Naive thymus-derived CD8-positive, alpha-beta T cell (primary cell): Measurements from ENCODE around the gene KIRREL3. TPM values are rescaled to one million over a fixed set of nuclear protein-coding genes. Genes with fewer than 3 reads are reported as not detected.

Experiments used
- ATAC-seq, 2 donors: fragments of 150-1000 bp; cut with Tn5 transposase in 1 of 2; sonication (Bioruptor Pico), chemical (Tn5 transposase) in 1 of 2; 1 replicate in 1 of 2; 2 replicates in 1 of 2; pipeline ENCODE4 v1.10.0; 2021; ENCODE audit warnings: mild to moderate bottlenecking in 2 of 2, moderate library complexity in 2 of 2
- POLR2A ChIA-PET: fragments of 350-600 bp; sonication (Branson Sonifier 250); formaldehyde crosslinking; loops from one replicate; lab custom pipeline; 2021; ENCODE audit warnings: antibody characterized with exemption; lab: Charles Lee
- DNase-seq, 10 donors: peaks; one replicate each; pipeline versions ENCODE4 v3.0.0 to v3.0.0-alpha.2; 2020 to 2022
- H3K27ac Mint-ChIP-seq, 10 donors: one replicate each; pipeline ENCODE4 v1.8.0; 2020 to 2022; ENCODE audit warnings: mild to moderate bottlenecking in 10 of 10, mixed read lengths in 10 of 10, moderate library complexity in 4 of 10, inconsistent platforms in 1 of 10
- H3K27me3 Mint-ChIP-seq, 5 donors: one replicate each; pipeline ENCODE4 v1.8.0; 2021 to 2022; ENCODE audit warnings: mixed read lengths in 5 of 5
- H3K36me3 Mint-ChIP-seq, 3 donors: one replicate each; pipeline ENCODE4 v1.8.0; 2020 to 2022; ENCODE audit warnings: mixed read lengths in 3 of 3, mild to moderate bottlenecking in 2 of 3, inconsistent platforms in 1 of 3
- H3K4me1 Mint-ChIP-seq, 4 donors: one replicate each; pipeline ENCODE4 v1.8.0; 2021 to 2022; ENCODE audit warnings: mixed read lengths in 4 of 4
- H3K4me3 Mint-ChIP-seq, 10 donors: one replicate each; pipeline ENCODE4 v1.8.0; 2020 to 2022; ENCODE audit warnings: mild to moderate bottlenecking in 10 of 10, mixed read lengths in 10 of 10, moderate library complexity in 6 of 10, inconsistent platforms in 1 of 10
- H3K9me3 Mint-ChIP-seq, 9 donors: one replicate each; pipeline ENCODE4 v1.8.0; 2020 to 2022; ENCODE audit warnings: mixed read lengths in 9 of 9, mild to moderate bottlenecking in 3 of 9, inconsistent platforms in 1 of 9, moderate library complexity in 1 of 9
- polyA plus RNA-seq, 3 donors: library from polyadenylated mRNA; unstranded; fragments of 300-500 nt; fragmentation: Illumina TruSeq; gene quantifications; one replicate each; pipeline ENCODE4 v1.2.3, GENCODE V29; 2021
- total RNA-seq, 8 experiments: library from RNA in 2 of 8; stranded (reverse) in 2 of 8; gene quantifications; one replicate each; pipeline ENCODE4 v1.2.3 and lab custom pipeline; 2021 to 2026

KIRREL3 gene
- total and polyA plus RNA-seq, 5 experiments from 2014 or later, result not detected

- H3K36me3 Mint-ChIP-seq, result no peaks in the 10 kb centered on the region
- H3K27me3 Mint-ChIP-seq, result peaks cover 2 to 27% (median 9%) of the 10 kb centered on the region in 5 donors
- H3K9me3 Mint-ChIP-seq, result peaks cover 0 to 2% (median 0%) of the 10 kb centered on the region in 9 donors
- POLR2A ChIA-PET, result no interaction called here
- DNase-seq, result no peak
- H3K4me1 Mint-ChIP-seq, result peaks cover 0 to 3% (median 0%) of the 10 kb centered on the region in 4 donors
- ATAC-seq, result no peak
- H3K4me3 Mint-ChIP-seq, result no peak overlapping the region
- no peak overlapping the region for H3K27ac Mint-ChIP-seq
These were observed 259.7 kb downstream of the KIRREL3 start for GRCh38 chr11:126740846-126741245.

DNA sequence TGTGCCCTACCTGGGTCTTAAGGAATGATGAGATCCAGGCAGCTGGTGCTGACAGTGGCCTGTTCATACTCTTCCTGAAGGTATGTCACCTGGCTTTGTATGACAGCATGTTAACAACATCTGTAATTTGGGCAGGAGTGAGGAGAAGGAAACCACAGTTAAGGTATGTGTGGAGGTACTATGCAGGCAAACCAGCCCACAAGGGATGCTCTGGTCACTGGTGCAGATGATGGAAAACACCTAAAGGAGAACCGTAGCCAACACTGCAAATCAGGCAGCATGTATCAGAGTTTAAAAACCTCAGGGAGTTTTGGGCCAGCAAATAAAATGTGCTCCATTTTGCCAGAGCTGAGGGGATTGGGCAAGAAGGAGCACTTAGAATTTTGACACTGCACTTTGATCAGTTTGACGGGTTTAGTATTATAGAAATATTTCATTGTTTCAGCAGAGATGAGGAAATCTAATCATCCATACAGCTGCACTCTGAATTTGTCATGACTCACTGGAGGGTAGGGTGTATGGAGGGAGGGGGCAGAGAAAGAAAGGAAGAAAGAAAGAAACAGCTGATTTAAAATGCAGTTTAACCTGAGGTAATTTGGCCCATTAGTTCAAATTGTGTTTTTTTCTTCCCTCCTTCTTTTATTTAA, 260.9 kb downstream of the KIRREL3 start:
- no peak overlapping the region for H3K4me3 Mint-ChIP-seq
- H3K27me3 Mint-ChIP-seq, result peaks cover 2 to 27% (median 9%) of the 10 kb centered on the region in 5 donors
- H3K27ac Mint-ChIP-seq, result no peak overlapping the region
- H3K36me3 Mint-ChIP-seq, result no peaks in the 10 kb centered on the region
- peaks cover 0 to 6% (median 0%) of the 10 kb centered on the region in 4 donors for H3K4me1 Mint-ChIP-seq
- POLR2A ChIA-PET, result no interaction called here
- no peak for ATAC-seq
- DNase-seq, result no peak
- H3K9me3 Mint-ChIP-seq, result peaks cover 0 to 2% (median 0%) of the 10 kb centered on the region in 9 donors

GRCh38 chr11:126738295-126739031, 262.1 kb downstream of the KIRREL3 start:
- peaks cover 0 to 16% (median 6%) of the 10 kb centered on the region in 5 donors for H3K27me3 Mint-ChIP-seq
- no peak overlapping the region for H3K4me3 Mint-ChIP-seq
- POLR2A ChIA-PET, result no interaction called here
- H3K27ac Mint-ChIP-seq, result peak overlapping the region in 1 of 10 donors; percentile 32
- H3K4me1 Mint-ChIP-seq, result peaks cover 0 to 8% (median 0%) of the 10 kb centered on the region in 4 donors
- no peak for DNase-seq
- no peaks in the 10 kb centered on the region for H3K36me3 Mint-ChIP-seq
- peaks cover 0 to 2% (median 0%) of the 10 kb centered on the region in 9 donors for H3K9me3 Mint-ChIP-seq
- no peak for ATAC-seq

GRCh38 chr11:126736682-126737572, 263.6 kb downstream of the KIRREL3 start:
- Mint-ChIP-seq H3K4me3 (no peak overlapping the region), H3K27me3 (peaks cover 0 to 13% (median 6%) of the 10 kb centered on the region in 5 donors), H3K27ac (no peak overlapping the region), H3K9me3 (peaks cover 0 to 2% (median 0%) of the 10 kb centered on the region in 9 donors), H3K36me3 (no peaks in the 10 kb centered on the region), H3K4me1 (peaks cover 0 to 23% (median under 1%) of the 10 kb centered on the region in 4 donors)
- no peak for ATAC-seq
- no peak for DNase-seq
- POLR2A ChIA-PET, result no interaction called here

- ATAC-seq, result no peak
These were observed 265.8 kb downstream of the KIRREL3 start for GRCh38 chr11:126734752-126735151.

DNA sequence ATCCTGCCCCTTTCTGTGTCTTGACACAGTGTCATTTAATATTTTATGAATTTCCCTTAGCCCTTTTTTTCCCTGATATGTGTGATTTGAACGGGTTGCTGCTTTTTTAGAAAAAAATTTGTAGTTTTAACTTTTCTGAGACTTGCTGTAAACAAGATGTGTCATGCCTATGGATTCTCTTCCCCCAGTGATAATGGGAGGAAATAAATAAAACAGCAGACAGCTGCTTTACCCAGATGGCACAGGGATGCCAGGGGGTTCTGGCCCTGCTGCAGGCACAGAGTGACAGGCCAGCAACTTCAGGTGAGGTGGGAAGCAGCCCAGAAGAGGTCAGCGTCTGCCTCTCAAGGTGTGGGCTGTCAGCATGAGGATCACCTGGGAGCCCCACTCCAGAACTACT, 266.9 kb downstream of the KIRREL3 start:
- H3K4me3 Mint-ChIP-seq, result no peak overlapping the region
- H3K9me3 Mint-ChIP-seq, result peaks cover 0 to 8% (median 0%) of the 10 kb centered on the region in 9 donors
- no peaks in the 10 kb centered on the region for H3K36me3 Mint-ChIP-seq
- no peak for ATAC-seq
- POLR2A ChIA-PET, result no interaction called here
- DNase-seq, result no peak
- H3K27me3 Mint-ChIP-seq, result peaks cover 0 to 33% (median 14%) of the 10 kb centered on the region in 5 donors
- H3K27ac Mint-ChIP-seq, result no peak overlapping the region
- peaks cover 0 to 30% (median under 1%) of the 10 kb centered on the region in 4 donors for H3K4me1 Mint-ChIP-seq

More at GRCh38 chr11:126734752-126735151, 265.8 kb downstream of the KIRREL3 start:
- Mint-ChIP-seq H3K9me3 (peaks cover 0 to 7% (median 0%) of the 10 kb centered on the region in 9 donors), H3K27ac (peak overlapping the region in 1 of 10 donors; percentile 14), H3K36me3 (no peaks in the 10 kb centered on the region), H3K4me3 (peak overlapping the region in 1 of 10 donors; percentile 1), H3K27me3 (peaks cover 0 to 22% (median 13%) of the 10 kb centered on the region in 5 donors), H3K4me1 (peaks cover 0 to 30% (median under 1%) of the 10 kb centered on the region in 4 donors)
- POLR2A ChIA-PET, result no interaction called here
- DNase-seq, result no peak

DNA sequence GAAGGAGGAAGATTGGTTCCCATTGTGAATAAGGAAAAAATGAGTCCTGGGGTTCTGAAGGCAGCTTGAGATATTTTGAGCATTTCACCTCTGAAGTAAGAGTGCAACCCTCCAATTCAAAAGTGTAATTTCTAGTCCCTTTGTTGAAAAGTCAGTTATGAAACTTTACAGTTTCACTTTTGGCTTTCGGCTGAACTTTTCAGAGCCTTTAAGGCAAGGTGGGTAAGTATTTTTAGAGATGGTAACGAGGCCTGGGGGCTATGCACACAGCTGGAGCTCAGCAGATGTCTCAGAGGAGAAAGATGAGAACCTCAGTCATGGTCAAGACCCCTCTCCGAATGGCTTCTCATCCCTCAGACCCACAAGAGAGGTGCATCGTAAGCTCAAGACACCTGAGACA, 267.6 kb downstream of the KIRREL3 start:
- POLR2A ChIA-PET, result no interaction called here
- DNase-seq, result no peak
- no peak overlapping the region for H3K27ac Mint-ChIP-seq
- peaks cover 0 to 8% (median 0%) of the 10 kb centered on the region in 9 donors for H3K9me3 Mint-ChIP-seq
- H3K36me3 Mint-ChIP-seq, result no peaks in the 10 kb centered on the region
- H3K4me3 Mint-ChIP-seq, result peak overlapping the region in 2 of 10 donors; percentile 25 to 57
- ATAC-seq, result no peak
- peaks cover 0 to 30% (median under 1%) of the 10 kb centered on the region in 4 donors for H3K4me1 Mint-ChIP-seq
- H3K27me3 Mint-ChIP-seq, result peaks cover 0 to 34% (median 14%) of the 10 kb centered on the region in 5 donors

DNA sequence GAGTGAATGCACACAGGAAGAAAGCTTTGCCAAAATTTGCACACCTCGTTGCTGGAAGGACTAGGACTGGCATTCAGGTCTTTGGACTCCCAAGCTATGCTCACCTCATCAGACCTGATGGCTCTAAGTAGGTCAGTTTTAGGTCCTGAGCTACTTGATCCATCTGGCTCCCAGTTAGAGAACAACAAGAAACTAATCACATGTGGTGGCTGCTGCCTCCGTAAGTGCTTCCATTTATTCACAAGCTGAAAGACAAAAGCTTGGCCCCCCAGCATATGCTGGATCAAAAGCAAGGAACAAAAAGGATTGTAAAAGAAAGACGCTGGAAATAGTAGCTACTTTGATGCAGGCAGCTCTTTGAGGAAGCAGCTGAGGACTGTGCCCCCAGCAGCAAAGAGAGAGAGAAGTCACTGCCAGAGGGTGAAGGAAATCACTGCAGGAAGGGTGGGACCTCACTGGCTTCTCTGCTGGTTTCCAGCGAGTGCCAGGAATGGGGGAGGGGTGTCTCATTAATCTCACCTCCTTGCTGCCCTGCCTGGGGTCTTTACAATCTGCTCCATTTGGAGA, 268.9 kb downstream of the KIRREL3 start:
- Mint-ChIP-seq H3K4me3 (no peak overlapping the region), H3K9me3 (peaks cover 0 to 8% (median 0%) of the 10 kb centered on the region in 9 donors), H3K4me1 (peaks cover 0 to 30% (median under 1%) of the 10 kb centered on the region in 4 donors), H3K36me3 (no peaks in the 10 kb centered on the region), H3K27ac (no peak overlapping the region), H3K27me3 (peaks cover 0 to 34% (median 14%) of the 10 kb centered on the region in 5 donors)
- no peak for ATAC-seq
- POLR2A ChIA-PET, result no interaction called here
- no peak for DNase-seq

GRCh38 chr11:126727381-126727780, 273.2 kb downstream of the KIRREL3 start:
- peaks cover 0 to 12% (median 0%) of the 10 kb centered on the region in 4 donors for H3K4me1 Mint-ChIP-seq
- POLR2A ChIA-PET, result no interaction called here
- no peak overlapping the region for H3K4me3 Mint-ChIP-seq
- H3K36me3 Mint-ChIP-seq, result no peaks in the 10 kb centered on the region
- ATAC-seq (no peak), DNase-seq (no peak)
- H3K9me3 Mint-ChIP-seq, result peaks cover 0 to 8% (median 0%) of the 10 kb centered on the region in 9 donors
- peaks cover 0 to 34% (median 12%) of the 10 kb centered on the region in 5 donors for H3K27me3 Mint-ChIP-seq
- H3K27ac Mint-ChIP-seq, result no peak overlapping the region

- no peaks in the 10 kb centered on the region for H3K36me3 Mint-ChIP-seq
- peaks cover 0 to 25% (median 11%) of the 10 kb centered on the region in 5 donors for H3K27me3 Mint-ChIP-seq
- POLR2A ChIA-PET, result no interaction called here
- H3K9me3 Mint-ChIP-seq, result peaks cover 0 to 8% (median 0%) of the 10 kb centered on the region in 9 donors
- ATAC-seq (no peak), DNase-seq (no peak)
- H3K4me1 Mint-ChIP-seq, result no peaks in the 10 kb centered on the region
- no peak overlapping the region for H3K27ac Mint-ChIP-seq
- H3K4me3 Mint-ChIP-seq, result no peak overlapping the region
These were observed 275.0 kb downstream of the KIRREL3 start for GRCh38 chr11:126725521-126725920.

GRCh38 chr11:126725043-126725442, 275.5 kb downstream of the KIRREL3 start:
- Mint-ChIP-seq H3K27ac (no peak overlapping the region), H3K27me3 (peaks cover 0 to 25% (median 7%) of the 10 kb centered on the region in 5 donors), H3K4me3 (no peak overlapping the region), H3K9me3 (peaks cover 0 to 4% (median 0%) of the 10 kb centered on the region in 9 donors), H3K4me1 (no peaks in the 10 kb centered on the region), H3K36me3 (no peaks in the 10 kb centered on the region)
- no peak for DNase-seq
- POLR2A ChIA-PET, result no interaction called here
- no peak for ATAC-seq

- no peak for DNase-seq
- Mint-ChIP-seq H3K27me3 (peaks cover 3 to 30% (median 9%) of the 10 kb centered on the region in 5 donors), H3K9me3 (peaks cover 0 to 3% (median 0%) of the 10 kb centered on the region in 9 donors), H3K27ac (no peak overlapping the region), H3K36me3 (no peaks in the 10 kb centered on the region), H3K4me1 (no peaks in the 10 kb centered on the region), H3K4me3 (no peak overlapping the region)
- POLR2A ChIA-PET, result no interaction called here
- ATAC-seq, result no peak
These were observed 276.9 kb downstream of the KIRREL3 start for GRCh38 chr11:126723665-126724045.
